CD14-positive monocyte (primary cell): Measurements from ENCODE around the gene GAST. TPM values are rescaled to one million over a fixed set of nuclear protein-coding genes. Genes with fewer than 3 reads are reported as not detected.
A peak's percentile ranks its signal among the peaks of the same experiment; 100 is the strongest.

ENCODE experiments used
- DNase-seq, 3 donors: peaks; one replicate each; pipeline ENCODE4 v3.0.0-alpha.2; 2011 to 2022
- H2AFZ ChIP-seq: 2 replicates; pipeline ENCODE4 v1.6.0; 2012; ENCODE audit warnings: mild to moderate bottlenecking, low read depth, low read length, inconsistent platforms; ENCODE audit not compliant: insufficient read depth, poor library complexity, severe bottlenecking
- H3K27ac ChIP-seq, 2 donors: 1 replicate in 1 of 2; 2 replicates in 1 of 2; pipeline ENCODE4 v1.5.1; 2012 to 2013; ENCODE audit warnings: low read length in 2 of 2, control low read depth in 1 of 2, inconsistent platforms in 1 of 2, low read depth in 1 of 2, mild to moderate bottlenecking in 1 of 2
- H3K27me3 ChIP-seq, 2 donors: one replicate each; pipeline versions ENCODE4 v1.6.0 to v1.6.1; 2011 to 2013; ENCODE audit warnings: low read length in 2 of 2; ENCODE audit not compliant: control insufficient read depth in 2 of 2, insufficient read depth in 2 of 2
- H3K36me3 ChIP-seq, 2 donors: replicated peaks in 1 of 2; 1 replicate in 1 of 2; 2 replicates in 1 of 2; pipeline versions ENCODE4 v1.5.1 to v1.6.1; 2012 to 2013; ENCODE audit warnings: low read length in 2 of 2, control low read depth in 1 of 2, inconsistent platforms in 1 of 2, mild to moderate bottlenecking in 1 of 2; ENCODE audit not compliant: insufficient read depth in 2 of 2, control insufficient read depth in 1 of 2
- H3K4me1 ChIP-seq, 2 donors: 1 replicate in 1 of 2; 2 replicates in 1 of 2; pipeline versions ENCODE4 v1.5.1 to v1.6.1; 2012 to 2013; ENCODE audit warnings: low read length in 2 of 2, control low read depth in 1 of 2, inconsistent platforms in 1 of 2, mild to moderate bottlenecking in 1 of 2, moderate library complexity in 1 of 2; ENCODE audit not compliant: insufficient read depth in 2 of 2, control insufficient read depth in 1 of 2
- H3K4me2 ChIP-seq: replicated peaks from 2 replicates; pipeline ENCODE3; 2012; ENCODE audit warnings: low read length, moderate library complexity, mild to moderate bottlenecking; ENCODE audit not compliant: poor library complexity, severe bottlenecking; ENCODE audit errors: extremely low read depth
- H3K4me3 ChIP-seq, 3 experiments: fragments of 200-600 bp in 1 of 3; sonication (generic) in 1 of 3; replicated peaks in 1 of 3; 1 replicate in 2 of 3; 2 replicates in 1 of 3; pipeline ENCODE4 v1.5.1; 2011 to 2013; ENCODE audit warnings: low read length in 3 of 3, mild to moderate bottlenecking in 3 of 3, control low read depth in 2 of 3, low read depth in 2 of 3, inconsistent platforms in 1 of 3, moderate library complexity in 1 of 3
- H3K79me2 ChIP-seq: 2 replicates; pipeline ENCODE4 v1.6.0; 2012; ENCODE audit warnings: mild to moderate bottlenecking, control low read depth, inconsistent platforms, low read length, moderate library complexity; ENCODE audit not compliant: insufficient read depth
- H3K9ac ChIP-seq: 2 replicates; pipeline ENCODE4 v1.6.0; 2017; ENCODE audit warnings: low read length, mild to moderate bottlenecking; ENCODE audit not compliant: insufficient read depth, poor library complexity, severe bottlenecking
- H3K9me3 ChIP-seq, 2 donors: replicated peaks in 1 of 2; 1 replicate in 1 of 2; 2 replicates in 1 of 2; pipeline versions ENCODE4 v1.5.1 to v1.6.1; 2012 to 2013; ENCODE audit warnings: low read length in 2 of 2, control low read depth in 1 of 2; ENCODE audit not compliant: control insufficient read depth in 1 of 2, insufficient read depth in 1 of 2
- H4K20me1 ChIP-seq: 2 replicates; pipeline ENCODE4 v1.6.0; 2012; ENCODE audit warnings: mild to moderate bottlenecking, low read length, control low read depth, moderate library complexity; ENCODE audit not compliant: insufficient read depth
- H3K27ac Mint-ChIP-seq, 7 donors: one replicate each; pipeline ENCODE4 v1.8.0; 2020; ENCODE audit warnings: mild to moderate bottlenecking in 7 of 7, mixed read lengths in 7 of 7, moderate library complexity in 6 of 7, inconsistent platforms in 2 of 7
- H3K27me3 Mint-ChIP-seq, 3 donors: one replicate each; pipeline ENCODE4 v1.8.0; 2021 to 2022; ENCODE audit warnings: low read depth in 3 of 3, mild to moderate bottlenecking in 3 of 3, mixed read lengths in 3 of 3, moderate library complexity in 3 of 3, inconsistent platforms in 1 of 3
- H3K36me3 Mint-ChIP-seq, 2 donors: one replicate each; pipeline ENCODE4 v1.8.0; 2020; ENCODE audit warnings: mixed read lengths in 2 of 2, inconsistent platforms in 1 of 2, mild to moderate bottlenecking in 1 of 2
- H3K4me1 Mint-ChIP-seq: one replicate; pipeline ENCODE4 v1.8.0; 2020; ENCODE audit warnings: mild to moderate bottlenecking, mixed read lengths
- H3K4me3 Mint-ChIP-seq, 2 donors: one replicate each; pipeline ENCODE4 v1.8.0; 2020; ENCODE audit warnings: mild to moderate bottlenecking in 2 of 2, mixed read lengths in 2 of 2, moderate library complexity in 1 of 2
- H3K9me3 Mint-ChIP-seq, 7 donors: one replicate each; pipeline ENCODE4 v1.8.0; 2020 to 2022; ENCODE audit warnings: mixed read lengths in 7 of 7, mild to moderate bottlenecking in 6 of 7, moderate library complexity in 6 of 7, inconsistent platforms in 2 of 7
- WGBS: methylation state at CpG from one replicate; pipeline ENCODE4 v1.1.5; 2013; ENCODE audit warnings: missing lambda C conversion rate; ENCODE audit not compliant: insufficient coverage; 5-methylcytosine and 5-hydroxymethylcytosine counted together
- intact Hi-C, 2 donors: fragments of 100-400 bp; cut with micrococcal nuclease; formaldehyde crosslinking; loops; one replicate each; pipeline versions ENCODE4 v1.15.0 to v1.15.1; 2023
- polyA plus RNA-seq, 3 donors: library from polyadenylated mRNA; depleted of rRNA in 1 of 3; unstranded in 2 of 3; stranded (reverse) in 1 of 3; fragments of 300-500 nt in 2 of 3; fragments of >200 nt in 1 of 3; fragmentation: Illumina TruSeq in 2 of 3; gene quantifications; 1 replicate in 2 of 3; 2 replicates in 1 of 3; pipeline ENCODE4 v1.2.3, GENCODE V29; 2012 to 2021
- TF ChIP-seq, protein P1 (sequence below): fragments of 200-600 bp; IDR thresholded peaks from one replicate; pipeline ENCODE4 v1.8.0; 2022; ENCODE audit warnings: antibody characterized with exemption, mild to moderate bottlenecking

The GAST gene
- polyA plus RNA-seq, 3 donors, result not detected

DNA sequence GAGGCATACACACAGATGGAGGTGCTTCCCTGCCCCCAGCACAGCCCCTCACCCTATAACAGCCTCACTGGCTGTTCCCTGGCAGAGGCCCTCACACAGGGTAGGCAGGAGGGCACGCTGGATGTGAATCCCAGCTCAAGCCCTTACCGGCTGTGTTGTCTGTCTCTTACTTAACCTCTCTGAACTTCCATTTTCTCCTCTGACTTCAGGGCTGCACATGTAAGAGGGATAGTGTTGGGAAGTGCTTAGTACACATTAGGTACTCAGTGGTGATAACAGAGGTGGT lies 48.0 kb upstream of the GAST start:
- intact Hi-C loops, result loop anchor here (5.0 to 10.0 kb wide), 4 partner anchors 117 to 759 kb away; no protein-coding TSS in a partner anchor
- no peak for DNase-seq
- H3K27ac ChIP-seq, result no peak overlapping the region
- no peaks in the 10 kb centered on the region for H3K9me3 ChIP-seq
- peaks cover 17 to 19% (median 17%) of the 10 kb centered on the region in 3 donors for H3K27me3 Mint-ChIP-seq
- peaks cover 32% of the 10 kb centered on the region for H3K4me1 Mint-ChIP-seq
- no peak overlapping the region for H3K4me3 ChIP-seq
- TF ChIP-seq, protein P1, sequence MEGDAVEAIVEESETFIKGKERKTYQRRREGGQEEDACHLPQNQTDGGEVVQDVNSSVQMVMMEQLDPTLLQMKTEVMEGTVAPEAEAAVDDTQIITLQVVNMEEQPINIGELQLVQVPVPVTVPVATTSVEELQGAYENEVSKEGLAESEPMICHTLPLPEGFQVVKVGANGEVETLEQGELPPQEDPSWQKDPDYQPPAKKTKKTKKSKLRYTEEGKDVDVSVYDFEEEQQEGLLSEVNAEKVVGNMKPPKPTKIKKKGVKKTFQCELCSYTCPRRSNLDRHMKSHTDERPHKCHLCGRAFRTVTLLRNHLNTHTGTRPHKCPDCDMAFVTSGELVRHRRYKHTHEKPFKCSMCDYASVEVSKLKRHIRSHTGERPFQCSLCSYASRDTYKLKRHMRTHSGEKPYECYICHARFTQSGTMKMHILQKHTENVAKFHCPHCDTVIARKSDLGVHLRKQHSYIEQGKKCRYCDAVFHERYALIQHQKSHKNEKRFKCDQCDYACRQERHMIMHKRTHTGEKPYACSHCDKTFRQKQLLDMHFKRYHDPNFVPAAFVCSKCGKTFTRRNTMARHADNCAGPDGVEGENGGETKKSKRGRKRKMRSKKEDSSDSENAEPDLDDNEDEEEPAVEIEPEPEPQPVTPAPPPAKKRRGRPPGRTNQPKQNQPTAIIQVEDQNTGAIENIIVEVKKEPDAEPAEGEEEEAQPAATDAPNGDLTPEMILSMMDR, result no peak
- WGBS, result no CpG with 5 or more reads among the region's 2 CpGs
- H3K36me3 Mint-ChIP-seq, result no peaks in the 10 kb centered on the region
- H3K27me3 ChIP-seq, result no peaks in the 10 kb centered on the region
- no peaks in the 10 kb centered on the region for H3K36me3 ChIP-seq
- H3K79me2 ChIP-seq, result no peaks in the 10 kb centered on the region
- H3K9ac ChIP-seq, result no peak overlapping the region
- peaks cover 0 to 2% (median 0%) of the 10 kb centered on the region in 7 donors for H3K9me3 Mint-ChIP-seq
- H4K20me1 ChIP-seq, result no peaks in the 10 kb centered on the region
- no peak overlapping the region for H3K27ac Mint-ChIP-seq
- no peak overlapping the region for H3K4me2 ChIP-seq
- no peak overlapping the region for H2AFZ ChIP-seq
- H3K4me3 Mint-ChIP-seq, result no peak overlapping the region
- peaks cover 33 to 36% of the 10 kb centered on the region in 2 donors for H3K4me1 ChIP-seq

DNA sequence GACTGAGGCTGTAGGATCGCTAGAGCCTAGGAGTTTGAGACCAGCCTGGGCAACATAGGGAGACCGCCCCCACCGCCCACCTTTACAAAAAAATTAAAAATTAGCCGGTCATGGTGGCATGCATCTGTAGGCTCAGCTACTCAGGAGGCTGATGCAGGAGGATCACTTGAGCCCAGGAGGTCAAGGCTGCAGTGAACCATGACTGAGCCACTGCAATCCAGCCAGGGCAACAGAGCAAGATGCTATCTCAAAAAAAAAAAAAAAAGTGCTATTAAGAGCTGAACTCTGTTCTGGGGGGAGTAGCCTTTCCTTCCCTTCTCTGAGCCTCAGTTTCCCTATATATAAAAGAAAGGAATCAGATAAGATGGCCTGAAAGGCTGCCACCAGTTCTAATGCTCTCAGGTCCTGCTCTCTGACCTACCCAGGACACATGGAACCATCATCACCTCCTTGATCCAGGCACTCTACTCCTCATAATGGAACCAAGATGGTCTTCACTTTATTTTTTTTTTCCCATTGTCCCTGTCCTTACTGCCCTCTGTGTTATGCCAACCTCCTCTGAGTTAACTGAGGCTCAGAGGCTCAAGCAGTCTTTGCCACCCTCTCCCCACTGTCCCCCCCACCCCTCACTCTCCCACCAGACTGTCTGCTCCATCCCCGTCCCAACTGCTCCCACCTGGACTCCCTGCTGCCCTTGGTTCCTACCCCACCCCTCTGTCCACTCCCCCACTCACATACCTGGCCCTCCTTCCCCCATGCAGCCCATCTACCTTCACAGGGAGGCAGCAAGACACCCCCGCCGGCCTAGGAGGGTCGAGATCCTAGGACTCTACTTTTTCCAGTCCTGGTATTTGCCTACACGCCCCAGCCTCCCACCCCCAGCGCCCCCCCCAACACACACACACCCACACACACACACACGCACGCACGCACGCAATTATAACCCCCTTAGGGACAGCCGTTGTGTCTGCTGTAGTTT lies 47.3 kb upstream of the GAST start:
- H3K27me3 Mint-ChIP-seq, result peaks cover 17 to 18% (median 18%) of the 10 kb centered on the region in 3 donors
- no peak overlapping the region for H3K27ac Mint-ChIP-seq
- peak overlapping the region in 2 of 3 experiments; percentile 45 to 73 for H3K4me3 ChIP-seq
- TF ChIP-seq, protein P1, result no peak
- peak overlapping the region in 1 of 2 donors; percentile 93 for H3K4me3 Mint-ChIP-seq
- intact Hi-C loops, result loop anchor here (5.0 to 10.0 kb wide), 5 partner anchors 118 to 848 kb away; no protein-coding TSS in a partner anchor
- no peaks in the 10 kb centered on the region for H3K27me3 ChIP-seq
- H3K4me1 ChIP-seq, result peaks cover 33 to 36% of the 10 kb centered on the region in 2 donors
- H3K9me3 Mint-ChIP-seq, result peaks cover 0 to 2% (median 0%) of the 10 kb centered on the region in 7 donors
- 82% methylated on average over 4 of the region's 15 CpGs for WGBS
- H3K36me3 ChIP-seq, result no peaks in the 10 kb centered on the region
- H3K79me2 ChIP-seq, result no peaks in the 10 kb centered on the region
- H3K27ac ChIP-seq, result no peak overlapping the region
- DNase-seq, result no peak
- peak overlapping the region; percentile 96 for H2AFZ ChIP-seq
- H3K9me3 ChIP-seq, result no peaks in the 10 kb centered on the region
- peak overlapping the region; percentile 56 for H3K9ac ChIP-seq
- peak overlapping the region; percentile 87 for H3K4me2 ChIP-seq
- no peaks in the 10 kb centered on the region for H3K36me3 Mint-ChIP-seq
- H4K20me1 ChIP-seq, result no peaks in the 10 kb centered on the region
- peaks cover 32% of the 10 kb centered on the region for H3K4me1 Mint-ChIP-seq
